A673 (cell line): ENCODE results near the gene TBC1D24. TPM values are rescaled to one million over a fixed set of nuclear protein-coding genes. Genes with fewer than 3 reads are reported as not detected.

ENCODE experiments used
- BruUV-seq: library from RNA; stranded (reverse); fragments of 400-500 nt; replicated peaks from 2 replicates; lab custom pipeline; 2021; lab: Mats Ljungman, UMichigan
- CTCF ChIA-PET: fragments of 300-600 bp; sonication (Branson Sonifier 250); formaldehyde crosslinking; loops from one replicate; lab custom pipeline; 2022; ENCODE audit warnings: antibody characterized with exemption; lab: Charles Lee
- POLR2A ChIA-PET: fragments of 300-600 bp; sonication (Branson Sonifier 250); formaldehyde crosslinking; loops from one replicate; lab custom pipeline; 2022; ENCODE audit warnings: antibody characterized with exemption; ENCODE audit not compliant: low non-redundant PET; lab: Charles Lee
- DNase-seq: peaks from one replicate; pipeline ENCODE4 v3.0.0-alpha.2; 2015; ENCODE audit warnings: low spot score
- H3K27ac ChIP-seq: fragments of 200-600 bp; sonication (generic); 2 replicates; pipeline ENCODE4 v1.5.1; 2016; ENCODE audit warnings: mixed run types, low read depth, mild to moderate bottlenecking, mixed read lengths, antibody characterized with exemption, low read length; ENCODE audit not compliant: poor library complexity, severe bottlenecking
- H3K27me3 ChIP-seq: fragments of 200-600 bp; sonication (generic); replicated peaks from 2 replicates; pipeline ENCODE4 v1.6.1; 2017; ENCODE audit warnings: mixed run types, low read depth, mild to moderate bottlenecking, mixed read lengths, antibody characterized with exemption, low read length; ENCODE audit not compliant: insufficient read depth, poor library complexity
- H3K36me3 ChIP-seq: fragments of 200-600 bp; sonication (generic); 2 replicates; pipeline ENCODE4 v1.6.1; 2016; ENCODE audit warnings: mixed run types, mild to moderate bottlenecking, mixed read lengths, antibody characterized with exemption, low read length; ENCODE audit not compliant: insufficient read depth, poor library complexity, severe bottlenecking
- H3K4me1 ChIP-seq: fragments of 200-600 bp; sonication (generic); 2 replicates; pipeline ENCODE4 v1.6.1; 2017; ENCODE audit warnings: mixed run types, mild to moderate bottlenecking, mixed read lengths, antibody characterized with exemption, low read length; ENCODE audit not compliant: insufficient read depth, poor library complexity, severe bottlenecking
- H3K4me3 ChIP-seq: fragments of 200-600 bp; sonication (generic); 2 replicates; pipeline ENCODE4 v1.5.1; 2016; ENCODE audit warnings: low read depth, mixed run types, mild to moderate bottlenecking, mixed read lengths, low read length; ENCODE audit not compliant: poor library complexity, severe bottlenecking
- H3K9me3 ChIP-seq: fragments of 200-600 bp; sonication (generic); 2 replicates; pipeline ENCODE4 v1.6.1; 2016; ENCODE audit warnings: mixed run types, low read depth, mild to moderate bottlenecking, mixed read lengths, antibody characterized with exemption, low read length; ENCODE audit not compliant: poor library complexity, severe bottlenecking
- EZH2 ChIP-seq: fragments of 200-600 bp; sonication (generic); IDR thresholded peaks from 2 replicates; pipeline ENCODE4 v1.6.1; 2017; ENCODE audit warnings: borderline replicate concordance, low read depth, mild to moderate bottlenecking, mixed read lengths, antibody characterized with exemption, low read length; ENCODE audit not compliant: poor library complexity, severe bottlenecking
- intact Hi-C: fragments of 100-400 bp; cut with micrococcal nuclease; formaldehyde crosslinking; loops from one replicate; pipeline ENCODE4 v1.10.0; 2022; ENCODE audit not compliant: unreplicated experiment
- total RNA-seq: library from RNA; stranded (reverse); gene quantifications from 2 replicates; pipeline ENCODE4 v1.2.3, GENCODE V29; 2021
- TF ChIP-seq, protein P1 (sequence below): fragments of 300-800, 200-600 bp; sonication (generic); conservative IDR thresholded peaks from 2 replicates; pipeline ENCODE4 v1.5.1; 2017; ENCODE audit warnings: low read depth, mild to moderate bottlenecking, antibody characterized with exemption, low read length, moderate library complexity, mixed read lengths

TBC1D24 gene
- total RNA-seq, 1 experiment from 2014 or later, result 24.2 TPM

DNA sequence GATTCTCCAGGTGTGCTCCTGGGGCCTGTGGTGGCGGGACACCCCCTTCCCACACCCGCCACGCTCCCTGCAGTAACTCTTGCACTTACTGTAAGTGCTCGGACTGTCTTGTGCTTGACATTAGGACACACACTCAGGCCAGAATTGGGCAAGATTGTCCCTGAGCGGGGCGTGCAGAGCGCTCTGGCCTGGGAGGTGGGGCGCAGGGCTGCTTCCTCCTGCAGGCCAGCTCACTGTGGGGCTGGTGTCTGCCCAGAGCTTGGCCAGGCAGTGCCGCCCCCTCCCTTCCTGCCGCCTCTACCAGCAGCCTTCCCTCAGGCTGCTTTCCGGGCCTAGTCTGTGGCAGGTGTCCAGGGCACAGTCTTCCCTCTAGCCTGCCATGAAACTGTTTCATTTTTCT is 32.7 kb downstream of the TBC1D24 start:
- Histone ChIP-seq H3K36me3 (no peaks in the 10 kb centered on the region), H3K4me1 (no peaks in the 10 kb centered on the region), H3K27ac (no peak overlapping the region), H3K4me3 (no peak overlapping the region), H3K9me3 (no peaks in the 10 kb centered on the region), H3K27me3 (no peaks in the 10 kb centered on the region)
- intact Hi-C loops, result loop anchor here (10.0 kb wide), 1 partner anchor 243 kb away; the partner anchor contains the start of gene RNPS1
- no TSS peak for BruUV-seq
- ChIA-PET POLR2A (no interaction called here), CTCF (no interaction called here)
- no peak for TF ChIP-seq EZH2
- TF ChIP-seq, protein P1, sequence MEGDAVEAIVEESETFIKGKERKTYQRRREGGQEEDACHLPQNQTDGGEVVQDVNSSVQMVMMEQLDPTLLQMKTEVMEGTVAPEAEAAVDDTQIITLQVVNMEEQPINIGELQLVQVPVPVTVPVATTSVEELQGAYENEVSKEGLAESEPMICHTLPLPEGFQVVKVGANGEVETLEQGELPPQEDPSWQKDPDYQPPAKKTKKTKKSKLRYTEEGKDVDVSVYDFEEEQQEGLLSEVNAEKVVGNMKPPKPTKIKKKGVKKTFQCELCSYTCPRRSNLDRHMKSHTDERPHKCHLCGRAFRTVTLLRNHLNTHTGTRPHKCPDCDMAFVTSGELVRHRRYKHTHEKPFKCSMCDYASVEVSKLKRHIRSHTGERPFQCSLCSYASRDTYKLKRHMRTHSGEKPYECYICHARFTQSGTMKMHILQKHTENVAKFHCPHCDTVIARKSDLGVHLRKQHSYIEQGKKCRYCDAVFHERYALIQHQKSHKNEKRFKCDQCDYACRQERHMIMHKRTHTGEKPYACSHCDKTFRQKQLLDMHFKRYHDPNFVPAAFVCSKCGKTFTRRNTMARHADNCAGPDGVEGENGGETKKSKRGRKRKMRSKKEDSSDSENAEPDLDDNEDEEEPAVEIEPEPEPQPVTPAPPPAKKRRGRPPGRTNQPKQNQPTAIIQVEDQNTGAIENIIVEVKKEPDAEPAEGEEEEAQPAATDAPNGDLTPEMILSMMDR, result no peak
- no peak for DNase-seq

DNA sequence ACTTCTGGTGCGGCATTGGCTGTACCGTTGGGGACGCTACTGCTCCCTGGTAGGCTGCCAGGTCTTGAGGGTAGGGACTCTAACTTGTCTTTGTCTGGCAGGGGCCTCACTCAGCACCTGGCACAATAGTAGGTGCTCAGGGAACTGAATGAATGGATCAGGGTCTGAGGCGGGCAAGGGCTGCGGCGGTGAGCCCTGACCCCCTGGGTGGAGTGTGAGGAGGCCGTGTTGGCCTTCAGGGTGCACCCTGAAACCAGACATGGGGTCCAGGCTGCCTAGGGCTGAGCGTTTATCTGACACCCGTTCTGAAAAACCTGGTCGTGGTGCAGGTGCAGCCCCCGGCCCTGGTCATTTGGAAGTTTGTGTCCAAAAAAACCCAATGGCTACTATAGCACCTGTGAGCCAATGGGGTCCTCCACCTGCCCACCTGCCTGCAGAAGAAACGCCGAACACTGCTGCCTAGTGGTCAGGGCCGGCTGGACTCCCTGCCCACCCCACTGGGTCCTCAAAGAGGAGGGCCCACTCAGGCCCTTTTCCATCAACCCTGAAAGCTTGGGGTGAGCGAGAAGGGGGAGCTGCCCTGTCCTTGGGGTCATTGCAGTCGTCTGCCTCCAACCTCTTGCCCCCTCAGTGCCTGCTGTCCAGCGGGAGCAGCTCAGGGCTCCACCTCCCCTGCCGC is 33.9 kb downstream of the TBC1D24 start:
- no peaks in the 10 kb centered on the region for H3K27me3 ChIP-seq
- intact Hi-C loops, result loop anchor here (10.0 kb wide), 1 partner anchor 244 kb away; the partner anchor contains the start of gene RNPS1
- ChIA-PET POLR2A (no interaction called here), CTCF (no interaction called here)
- H3K36me3 ChIP-seq, result no peaks in the 10 kb centered on the region
- H3K4me3 ChIP-seq, result no peak overlapping the region
- H3K9me3 ChIP-seq, result no peaks in the 10 kb centered on the region
- no TSS peak for BruUV-seq
- H3K4me1 ChIP-seq, result peaks cover 7% of the 10 kb centered on the region
- TF ChIP-seq, protein P1, result no peak
- TF ChIP-seq EZH2, result no peak
- DNase-seq, result no peak
- no peak overlapping the region for H3K27ac ChIP-seq

DNA sequence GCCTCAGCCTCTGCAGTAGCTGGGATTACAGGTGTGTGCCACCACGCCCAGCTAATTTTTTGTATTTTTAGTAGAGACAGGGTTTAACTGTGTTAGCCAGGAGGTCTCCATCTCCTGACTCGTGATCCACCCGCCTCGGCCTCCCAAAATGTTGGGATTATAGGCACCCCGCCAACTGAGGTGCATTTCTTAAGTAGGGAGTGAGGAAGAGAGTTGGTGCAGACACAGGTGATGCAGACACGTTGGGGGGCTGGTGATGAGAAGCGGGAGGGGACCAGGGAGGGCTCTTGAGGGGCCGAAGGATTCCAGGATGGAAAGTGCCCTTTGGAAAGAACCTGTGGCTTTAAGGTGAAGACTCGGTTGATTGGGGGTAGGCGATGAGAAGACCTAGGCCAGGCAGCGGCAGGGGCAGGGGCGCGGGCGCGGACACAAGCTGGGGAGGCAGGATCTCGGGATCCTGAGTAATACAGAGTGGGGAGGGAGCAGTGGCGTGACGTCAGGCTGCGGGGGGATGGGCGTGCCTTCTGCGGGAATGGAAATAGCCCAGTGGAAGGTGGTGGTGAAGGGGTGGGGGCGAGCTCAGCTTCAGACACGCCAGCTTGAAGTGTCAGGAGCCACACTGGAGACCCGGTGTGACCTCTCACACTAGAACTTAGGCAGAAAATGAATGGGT is 36.3 kb downstream of the TBC1D24 start:
- POLR2A ChIA-PET, result no interaction called here
- H3K27ac ChIP-seq, result no peak overlapping the region
- DNase-seq, result no peak
- peaks cover 15% of the 10 kb centered on the region for H3K4me1 ChIP-seq
- BruUV-seq, result no TSS peak
- CTCF ChIA-PET, result interaction anchor here (0.6 to 1.0 kb wide), 2 partner anchors 10 kb away, joined by 3 to 6 read pairs; no protein-coding TSS in a partner anchor
- H3K9me3 ChIP-seq, result no peaks in the 10 kb centered on the region
- no peaks in the 10 kb centered on the region for H3K36me3 ChIP-seq
- no peak overlapping the region for H3K4me3 ChIP-seq
- TF ChIP-seq EZH2, result no peak
- TF ChIP-seq, protein P1, result no peak
- H3K27me3 ChIP-seq, result no peaks in the 10 kb centered on the region
- intact Hi-C loops, result no loop called here
